GM18517 (cell line): ENCODE measurements around the gene APOA1.
A peak's percentile ranks its signal among the peaks of the same experiment; 100 is the strongest.

Source experiments
- ATAC-seq: cut with Tn5 transposase; IDR thresholded peaks from one replicate; pipeline ENCODE4 v1.9.1; 2021; ENCODE audit warnings: mild to moderate bottlenecking, moderate library complexity; ENCODE audit not compliant: unreplicated experiment

Gene APOA1

GRCh38 chr11:116859175-116859574 is 21.8 kb upstream of the APOA1 start:
- ATAC-seq = no peak

- no peak for ATAC-seq
Observed at GRCh38 chr11:116857936-116858335, 20.5 kb upstream of the APOA1 start.

- ATAC-seq = no peak
Observed at GRCh38 chr11:116857316-116857715, 19.9 kb upstream of the APOA1 start.

- no peak for ATAC-seq
Observed at GRCh38 chr11:116856423-116856822, 19.0 kb upstream of the APOA1 start.

- ATAC-seq = no peak
Observed at GRCh38 chr11:116855413-116855812, 18.0 kb upstream of the APOA1 start.

- peak; percentile 94 for ATAC-seq
Observed at GRCh38 chr11:116853461-116854073, 16.1 kb upstream of the APOA1 start.

- no peak for ATAC-seq
Observed at GRCh38 chr11:116852261-116853031, 15.0 kb upstream of the APOA1 start.

- no peak for ATAC-seq
Observed at GRCh38 chr11:116851626-116852025, 14.2 kb upstream of the APOA1 start.

- ATAC-seq = no peak
Observed at GRCh38 chr11:116849486-116849885, 12.1 kb upstream of the APOA1 start.

GRCh38 chr11:116849060-116849459 is 11.6 kb upstream of the APOA1 start:
- ATAC-seq = no peak

- ATAC-seq = no peak
Observed at GRCh38 chr11:116847612-116848011, 10.2 kb upstream of the APOA1 start.

- ATAC-seq = no peak
Observed at GRCh38 chr11:116844722-116845121, 7.3 kb upstream of the APOA1 start.

- no peak for ATAC-seq
Observed at GRCh38 chr11:116843661-116844060, 6.2 kb upstream of the APOA1 start.

GRCh38 chr11:116842909-116843308 is 5.5 kb upstream of the APOA1 start:
- ATAC-seq = no peak

- ATAC-seq = no peak
Observed at GRCh38 chr11:116842117-116842516, 4.7 kb upstream of the APOA1 start.

- no peak for ATAC-seq
Observed at GRCh38 chr11:116840746-116841296, 3.4 kb upstream of the APOA1 start.

- no peak for ATAC-seq
Observed at GRCh38 chr11:116840224-116840745, 2.9 kb upstream of the APOA1 start.

- ATAC-seq = no peak
Observed at GRCh38 chr11:116838321-116839084, 1.1 kb upstream of the APOA1 start.

GRCh38 chr11:116836632-116836991 is 810 bp downstream of the APOA1 start:
- no peak for ATAC-seq

GRCh38 chr11:116835791-116836631 is 1.4 kb downstream of the APOA1 start:
- peak; percentile 73 for ATAC-seq
